A549 (cell line): ENCODE data around the gene ITPRID1. TPM values are rescaled to one million over a fixed set of nuclear protein-coding genes. Genes with fewer than 3 reads are reported as not detected.

Experiments used
- ATAC-seq, 2 experiments: fragments of 200-7000 bp in 1 of 2; fragments of >200 bp in 1 of 2; cut with Nextera tagmentation in 1 of 2; cut with Tn5 transposase in 1 of 2; 3 replicates each; pipeline versions ENCODE4 v1.8.0 to v1.9.1; 2018 to 2020; ENCODE audit warnings: mild to moderate bottlenecking in 1 of 2, moderate library complexity in 1 of 2
- CTCF ChIA-PET: fragments of 300-600 bp; sonication (Branson Sonifier 250); formaldehyde crosslinking; extraction: SDS; loops from one replicate; lab custom pipeline; 2021; ENCODE audit warnings: antibody characterized with exemption, inconsistent platforms; lab: Yijun Ruan, JAX
- POLR2A ChIA-PET: fragments of 350-600 bp; formaldehyde crosslinking; extraction: SDS; loops from one replicate; lab custom pipeline; 2021; ENCODE audit warnings: antibody characterized with exemption, inconsistent platforms; lab: Yijun Ruan, JAX
- DNase-seq, 2 experiments: peaks; one replicate each; pipeline versions ENCODE4 v3.0.0 to v3.0.0-alpha.2; 2011 to 2016; ENCODE audit warnings: low read depth in 1 of 2, low spot score in 1 of 2
- FAIRE-seq: peaks from 2 replicates; lab custom pipeline; 2011; peaks lifted over from hg19 to GRCh38; lab: Jason Lieb, UNC
- H3K27ac ChIP-seq, 2 experiments: fragments of >200 bp; sonication (Bioruptor Twin); formaldehyde crosslinking; 3 replicates each; pipeline ENCODE4 v1.5.1; 2016 to 2017
- H3K4me1 ChIP-seq: fragments of >200 bp; sonication (Bioruptor Twin); formaldehyde crosslinking; 3 replicates; pipeline ENCODE4 v1.6.1; 2016
- H3K4me2 ChIP-seq: fragments of >200 bp; sonication (Bioruptor Twin); formaldehyde crosslinking; 3 replicates; pipeline ENCODE4 v1.6.1; 2016
- H3K4me3 ChIP-seq: fragments of >200 bp; sonication (Bioruptor Twin); formaldehyde crosslinking; 3 replicates; pipeline ENCODE4 v1.5.1; 2016
- H3K9me3 ChIP-seq: fragments of >200 bp; sonication (Bioruptor Twin); formaldehyde crosslinking; 3 replicates; pipeline ENCODE4 v1.6.1; 2016
- CBX2 ChIP-seq: fragments of 200-600 bp; sonication (generic); IDR thresholded peaks from 2 replicates; pipeline ENCODE4 v1.6.1; 2016; ENCODE audit warnings: low read depth, mild to moderate bottlenecking, borderline replicate concordance
- EHMT2 ChIP-seq: fragments of 200-600 bp; sonication (generic); IDR thresholded peaks from 2 replicates; pipeline ENCODE4 v1.6.1; 2016; ENCODE audit warnings: antibody characterized with exemption, low read depth, mild to moderate bottlenecking, moderate library complexity
- ESRRA ChIP-seq: fragments of 150-350 bp; IDR thresholded peaks from 2 replicates; pipeline ENCODE4 v1.6.1; 2014; ENCODE audit warnings: mild to moderate bottlenecking, low read length, borderline replicate concordance
- FOSB ChIP-seq: fragments of 250-450 bp; sonication (Bioruptor Pico); IDR thresholded peaks from 2 replicates; pipeline ENCODE4 v1.5.0; 2020; ENCODE audit warnings: mild to moderate bottlenecking, moderate library complexity
- GATA3 ChIP-seq: IDR thresholded peaks from 2 replicates; pipeline ENCODE4 v1.6.1; 2012; ENCODE audit warnings: borderline replicate concordance
- HDAC2 ChIP-seq: fragments of 200-600 bp; sonication (generic); IDR thresholded peaks from 2 replicates; pipeline ENCODE4 v1.6.1; 2016
- HOXA7 ChIP-seq: fragments of 250-450 bp; sonication (Bioruptor Pico); IDR thresholded peaks from 2 replicates; pipeline ENCODE4 v1.5.0; 2020; ENCODE audit warnings: mild to moderate bottlenecking, moderate library complexity
- JUN ChIP-seq, 2 experiments: fragments of >200 bp; sonication (Bioruptor Twin); formaldehyde crosslinking; IDR thresholded peaks; 2 replicates in 1 of 2; 3 replicates in 1 of 2; pipeline ENCODE4 v1.6.1; 2016 to 2017
- JUNB ChIP-seq: fragments of >200 bp; sonication (Bioruptor Twin); formaldehyde crosslinking; IDR thresholded peaks from 2 replicates; pipeline ENCODE4 v1.6.1; 2016
- KDM1A ChIP-seq: fragments of 200-600 bp; sonication (generic); IDR thresholded peaks from 2 replicates; pipeline ENCODE4 v1.6.1; 2016; ENCODE audit warnings: low read depth, mild to moderate bottlenecking
- KDM5A ChIP-seq: fragments of 200-600 bp; sonication (generic); IDR thresholded peaks from 2 replicates; pipeline ENCODE4 v1.6.1; 2016; ENCODE audit warnings: antibody characterized with exemption, mild to moderate bottlenecking
- NFE2L2 ChIP-seq: fragments of 150-350 bp; conservative IDR thresholded peaks from 2 replicates; pipeline ENCODE4 v1.6.1; 2014; ENCODE audit warnings: low read length
- NR3C1 ChIP-seq: fragments of >200 bp; sonication (Bioruptor Twin); formaldehyde crosslinking; IDR thresholded peaks from 3 replicates; pipeline ENCODE4 v1.6.1; 2017
- PHF8 ChIP-seq: fragments of 200-600 bp; sonication (generic); IDR thresholded peaks from 2 replicates; pipeline ENCODE4 v1.6.1; 2016; ENCODE audit warnings: low read depth, mild to moderate bottlenecking, antibody characterized with exemption, moderate library complexity, borderline replicate concordance
- POLR2A ChIP-seq: IDR thresholded peaks from 2 replicates; pipeline ENCODE4 v1.6.1; 2012; ENCODE audit warnings: mild to moderate bottlenecking, low read length
- POLR2AphosphoS2 ChIP-seq: conservative IDR thresholded peaks from 2 replicates; pipeline ENCODE4 v1.6.1; 2012; ENCODE audit warnings: low read length, improper control_type of control experiment, inconsistent platforms
- RAD21 ChIP-seq, 2 experiments: fragments of >200 bp in 1 of 2; sonication (Bioruptor Twin) in 1 of 2; formaldehyde crosslinking in 1 of 2; IDR thresholded peaks in 1 of 2; conservative IDR thresholded peaks in 1 of 2; 2 replicates in 1 of 2; 3 replicates in 1 of 2; pipeline ENCODE4 v1.6.1; 2012 to 2018; ENCODE audit warnings: inconsistent platforms in 1 of 2
- RCOR1 ChIP-seq: fragments of 150-350 bp; IDR thresholded peaks from 2 replicates; pipeline ENCODE4 v1.6.1; 2014; ENCODE audit warnings: antibody characterized with exemption, low read length, low read depth
- RFX5 ChIP-seq: fragments of 450-650 bp; IDR thresholded peaks from 2 replicates; pipeline ENCODE4 v1.7.1; 2014; ENCODE audit warnings: antibody characterized with exemption, mild to moderate bottlenecking, moderate library complexity
- ZNF302 ChIP-seq: fragments of 250-450 bp; sonication (Bioruptor Pico); IDR thresholded peaks from 2 replicates; pipeline ENCODE4 v1.9.0; 2021; ENCODE audit warnings: inconsistent platforms, mild to moderate bottlenecking, moderate library complexity
- ZSCAN20 ChIP-seq: fragments of 250-450 bp; sonication (Bioruptor Pico); IDR thresholded peaks from 2 replicates; pipeline ENCODE4 v1.8.0; 2022; ENCODE audit warnings: mild to moderate bottlenecking, moderate library complexity
- WGBS: methylation state at CpG from one replicate; pipeline ENCODE4 v1.1.6; 2017; ENCODE audit errors: missing lambda C conversion rate; 5-methylcytosine and 5-hydroxymethylcytosine counted together
- polyA plus RNA-seq, 4 experiments: library from polyadenylated mRNA; depleted of rRNA in 3 of 4; stranded (reverse); fragments of >200 nt; fragmentation: RNase III in 1 of 4; extraction: RNeasy Plus Mini Kit Qiagen cat#74134 plus additional on column Dnase treatment in 1 of 4; gene quantifications; 2 replicates in 3 of 4; 3 replicates in 1 of 4; pipeline ENCODE4 v1.2.3, GENCODE V29; 2011 to 2017
- TF ChIP-seq, protein P1 (sequence below): fragments of >200 bp; sonication (Bioruptor Twin); formaldehyde crosslinking; IDR thresholded peaks from 3 replicates; pipeline ENCODE4 v1.6.1; 2016
- TF ChIP-seq, protein P2 (sequence below): fragments of 150-350 bp; IDR thresholded peaks from 2 replicates; pipeline ENCODE4 v1.6.1; 2014; ENCODE audit warnings: low read depth, mild to moderate bottlenecking, low read length
- TF ChIP-seq, protein P3 (sequence below): fragments of 250-450 bp; sonication (Bioruptor Pico); IDR thresholded peaks from 2 replicates; pipeline ENCODE4 v1.5.0; 2021; ENCODE audit warnings: mild to moderate bottlenecking, moderate library complexity, borderline replicate concordance
- TF ChIP-seq, protein P4 (sequence below): fragments of 200-600 bp; sonication (generic); IDR thresholded peaks from 2 replicates; pipeline ENCODE4 v1.6.1; 2016; ENCODE audit warnings: antibody characterized with exemption, mild to moderate bottlenecking, moderate library complexity
- TF ChIP-seq, protein P5 (sequence below): IDR thresholded peaks from 2 replicates; pipeline ENCODE4 v1.6.1; 2012

The ITPRID1 gene
- polyA plus RNA-seq, 2 of the 4 experiments (the other 2 are of a cell fraction) = not detected

DNA sequence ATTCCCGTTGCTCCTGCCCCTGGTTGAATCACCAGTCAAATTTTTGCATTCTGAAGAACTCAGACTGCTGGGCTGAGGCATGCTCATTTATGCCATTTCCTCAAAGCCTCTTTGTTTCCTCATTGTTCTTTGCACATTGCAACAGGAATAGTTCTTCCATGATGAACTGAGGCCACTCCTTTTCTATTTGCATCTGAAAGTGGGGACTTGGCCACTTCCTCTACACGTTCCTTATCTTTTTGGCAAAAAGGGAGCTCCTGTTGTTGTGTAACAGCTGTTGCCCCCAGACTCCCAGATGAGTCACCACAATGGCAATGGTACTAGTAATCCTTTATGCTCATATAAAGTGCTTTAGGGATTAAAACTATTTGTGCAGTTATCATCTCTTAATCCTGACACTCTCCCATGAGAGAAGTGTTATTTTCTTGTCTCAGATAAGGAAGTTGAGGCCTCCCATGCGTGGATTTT lies 20.1 kb upstream of the ITPRID1 start:
- 23% methylated on average over 3 of the region's 3 CpGs for whole genome bisulfite sequencing
- Histone ChIP-seq H3K4me2 (no peak overlapping the region), H3K27ac (no peak overlapping the region), H3K4me1 (no peaks in the 10 kb centered on the region), H3K9me3 (no peaks in the 10 kb centered on the region), H3K4me3 (no peak overlapping the region)
- no peak for FAIRE-seq
- no peak for ATAC-seq
- DNase-seq = no peak
- ChIA-PET CTCF (interaction anchor here (0.7 to 10.1 kb wide), 5 partner anchors 47 to 140 kb away, joined by 3 to 128 read pairs (median 3); no protein-coding TSS in a partner anchor), POLR2A (no interaction called here)
- TF ChIP-seq, protein P1, sequence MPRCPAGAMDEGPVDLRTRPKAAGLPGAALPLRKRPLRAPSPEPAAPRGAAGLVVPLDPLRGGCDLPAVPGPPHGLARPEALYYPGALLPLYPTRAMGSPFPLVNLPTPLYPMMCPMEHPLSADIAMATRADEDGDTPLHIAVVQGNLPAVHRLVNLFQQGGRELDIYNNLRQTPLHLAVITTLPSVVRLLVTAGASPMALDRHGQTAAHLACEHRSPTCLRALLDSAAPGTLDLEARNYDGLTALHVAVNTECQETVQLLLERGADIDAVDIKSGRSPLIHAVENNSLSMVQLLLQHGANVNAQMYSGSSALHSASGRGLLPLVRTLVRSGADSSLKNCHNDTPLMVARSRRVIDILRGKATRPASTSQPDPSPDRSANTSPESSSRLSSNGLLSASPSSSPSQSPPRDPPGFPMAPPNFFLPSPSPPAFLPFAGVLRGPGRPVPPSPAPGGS = no peak
- TF ChIP-seq RFX5 = no peak
- no peak for TF ChIP-seq POLR2A
- TF ChIP-seq NR3C1 = no peak
- TF ChIP-seq ZSCAN20 = no peak
- no peak for TF ChIP-seq NFE2L2
- TF ChIP-seq, protein P2, sequence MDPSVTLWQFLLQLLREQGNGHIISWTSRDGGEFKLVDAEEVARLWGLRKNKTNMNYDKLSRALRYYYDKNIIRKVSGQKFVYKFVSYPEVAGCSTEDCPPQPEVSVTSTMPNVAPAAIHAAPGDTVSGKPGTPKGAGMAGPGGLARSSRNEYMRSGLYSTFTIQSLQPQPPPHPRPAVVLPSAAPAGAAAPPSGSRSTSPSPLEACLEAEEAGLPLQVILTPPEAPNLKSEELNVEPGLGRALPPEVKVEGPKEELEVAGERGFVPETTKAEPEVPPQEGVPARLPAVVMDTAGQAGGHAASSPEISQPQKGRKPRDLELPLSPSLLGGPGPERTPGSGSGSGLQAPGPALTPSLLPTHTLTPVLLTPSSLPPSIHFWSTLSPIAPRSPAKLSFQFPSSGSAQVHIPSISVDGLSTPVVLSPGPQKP = no peak
- TF ChIP-seq JUNB = no peak
- no peak for TF ChIP-seq JUN (IDR thresholded peaks at IDR 0.05)
- TF ChIP-seq, protein P3, sequence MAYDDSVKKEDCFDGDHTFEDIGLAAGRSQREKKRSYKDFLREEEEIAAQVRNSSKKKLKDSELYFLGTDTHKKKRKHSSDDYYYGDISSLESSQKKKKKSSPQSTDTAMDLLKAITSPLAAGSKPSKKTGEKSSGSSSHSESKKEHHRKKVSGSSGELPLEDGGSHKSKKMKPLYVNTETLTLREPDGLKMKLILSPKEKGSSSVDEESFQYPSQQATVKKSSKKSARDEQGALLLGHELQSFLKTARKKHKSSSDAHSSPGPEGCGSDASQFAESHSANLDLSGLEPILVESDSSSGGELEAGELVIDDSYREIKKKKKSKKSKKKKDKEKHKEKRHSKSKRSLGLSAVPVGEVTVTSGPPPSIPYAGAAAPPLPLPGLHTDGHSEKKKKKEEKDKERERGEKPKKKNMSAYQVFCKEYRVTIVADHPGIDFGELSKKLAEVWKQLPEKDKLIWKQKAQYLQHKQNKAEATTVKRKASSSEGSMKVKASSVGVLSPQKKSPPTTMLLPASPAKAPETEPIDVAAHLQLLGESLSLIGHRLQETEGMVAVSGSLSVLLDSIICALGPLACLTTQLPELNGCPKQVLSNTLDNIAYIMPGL (CRISPR knock-in tag) = no peak
- no peak for TF ChIP-seq HOXA7 (CRISPR knock-in tag)
- no peak for TF ChIP-seq EHMT2
- TF ChIP-seq GATA3 = no peak
- TF ChIP-seq KDM1A = no peak
- TF ChIP-seq, protein P4, sequence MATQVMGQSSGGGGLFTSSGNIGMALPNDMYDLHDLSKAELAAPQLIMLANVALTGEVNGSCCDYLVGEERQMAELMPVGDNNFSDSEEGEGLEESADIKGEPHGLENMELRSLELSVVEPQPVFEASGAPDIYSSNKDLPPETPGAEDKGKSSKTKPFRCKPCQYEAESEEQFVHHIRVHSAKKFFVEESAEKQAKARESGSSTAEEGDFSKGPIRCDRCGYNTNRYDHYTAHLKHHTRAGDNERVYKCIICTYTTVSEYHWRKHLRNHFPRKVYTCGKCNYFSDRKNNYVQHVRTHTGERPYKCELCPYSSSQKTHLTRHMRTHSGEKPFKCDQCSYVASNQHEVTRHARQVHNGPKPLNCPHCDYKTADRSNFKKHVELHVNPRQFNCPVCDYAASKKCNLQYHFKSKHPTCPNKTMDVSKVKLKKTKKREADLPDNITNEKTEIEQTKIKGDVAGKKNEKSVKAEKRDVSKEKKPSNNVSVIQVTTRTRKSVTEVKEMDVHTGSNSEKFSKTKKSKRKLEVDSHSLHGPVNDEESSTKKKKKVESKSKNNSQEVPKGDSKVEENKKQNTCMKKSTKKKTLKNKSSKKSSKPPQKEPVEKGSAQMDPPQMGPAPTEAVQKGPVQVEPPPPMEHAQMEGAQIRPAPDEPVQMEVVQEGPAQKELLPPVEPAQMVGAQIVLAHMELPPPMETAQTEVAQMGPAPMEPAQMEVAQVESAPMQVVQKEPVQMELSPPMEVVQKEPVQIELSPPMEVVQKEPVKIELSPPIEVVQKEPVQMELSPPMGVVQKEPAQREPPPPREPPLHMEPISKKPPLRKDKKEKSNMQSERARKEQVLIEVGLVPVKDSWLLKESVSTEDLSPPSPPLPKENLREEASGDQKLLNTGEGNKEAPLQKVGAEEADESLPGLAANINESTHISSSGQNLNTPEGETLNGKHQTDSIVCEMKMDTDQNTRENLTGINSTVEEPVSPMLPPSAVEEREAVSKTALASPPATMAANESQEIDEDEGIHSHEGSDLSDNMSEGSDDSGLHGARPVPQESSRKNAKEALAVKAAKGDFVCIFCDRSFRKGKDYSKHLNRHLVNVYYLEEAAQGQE = no peak
- no peak for TF ChIP-seq POLR2AphosphoS2
- no peak for TF ChIP-seq PHF8

DNA sequence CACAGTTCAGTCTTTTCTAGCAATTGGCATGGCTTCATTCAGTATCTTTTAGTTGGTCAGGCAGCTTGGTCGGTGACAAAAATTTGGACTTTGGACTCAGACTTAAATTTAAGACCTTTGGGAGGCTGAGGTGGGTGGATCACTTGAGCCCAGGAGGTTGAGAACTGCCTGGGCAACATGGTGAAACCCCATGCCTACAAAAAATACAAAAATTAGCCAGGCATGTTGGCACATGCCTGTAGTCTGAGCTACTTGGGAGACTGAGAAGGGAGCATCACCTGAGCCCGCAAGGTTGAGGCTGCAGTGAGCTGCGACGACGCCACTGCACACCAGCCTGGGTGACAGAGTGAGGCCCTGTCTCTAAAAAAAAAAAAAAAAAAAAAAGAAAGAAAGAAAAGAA lies 19.5 kb upstream of the ITPRID1 start:
- POLR2A ChIA-PET = no interaction called here
- Histone ChIP-seq H3K4me2 (no peak overlapping the region), H3K27ac (no peak overlapping the region), H3K4me3 (no peak overlapping the region), H3K9me3 (no peaks in the 10 kb centered on the region), H3K4me1 (no peaks in the 10 kb centered on the region)
- no peak for FAIRE-seq
- no peak for DNase-seq
- 68% methylated on average over 5 of the region's 5 CpGs for WGBS
- TF ChIP-seq JUN (IDR thresholded peaks at IDR 0.05) = no peak
- no peak for TF ChIP-seq ESRRA
- no peak for TF ChIP-seq CBX2
- TF ChIP-seq KDM5A = no peak
- TF ChIP-seq, protein P5, sequence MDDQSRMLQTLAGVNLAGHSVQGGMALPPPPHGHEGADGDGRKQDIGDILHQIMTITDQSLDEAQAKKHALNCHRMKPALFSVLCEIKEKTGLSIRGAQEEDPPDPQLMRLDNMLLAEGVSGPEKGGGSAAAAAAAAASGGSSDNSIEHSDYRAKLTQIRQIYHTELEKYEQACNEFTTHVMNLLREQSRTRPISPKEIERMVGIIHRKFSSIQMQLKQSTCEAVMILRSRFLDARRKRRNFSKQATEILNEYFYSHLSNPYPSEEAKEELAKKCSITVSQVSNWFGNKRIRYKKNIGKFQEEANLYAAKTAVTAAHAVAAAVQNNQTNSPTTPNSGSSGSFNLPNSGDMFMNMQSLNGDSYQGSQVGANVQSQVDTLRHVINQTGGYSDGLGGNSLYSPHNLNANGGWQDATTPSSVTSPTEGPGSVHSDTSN = no peak
- TF ChIP-seq, protein P2 = no peak
- no peak for TF ChIP-seq ZNF302 (CRISPR knock-in tag)
- no peak for TF ChIP-seq RCOR1
- no peak for TF ChIP-seq RAD21 (conservative IDR thresholded peaks at IDR 0.05 in 1 of 2, IDR thresholded peaks at IDR 0.05 in 1 of 2)
- no peak for TF ChIP-seq POLR2AphosphoS2
- no peak for TF ChIP-seq FOSB
- no peak for TF ChIP-seq HDAC2
- CTCF ChIA-PET = interaction anchor here (0.7 to 10.1 kb wide), 5 partner anchors 47 to 123 kb away, joined by 3 to 128 read pairs (median 5); no protein-coding TSS in a partner anchor
- no peak for ATAC-seq
